Keratinocyte (primary cell): Measurements from ENCODE around the gene ATL2. TPM values are rescaled to one million over a fixed set of nuclear protein-coding genes. Genes with fewer than 3 reads are reported as not detected.

Source experiments
- DNase-seq: peaks from one replicate; pipeline ENCODE4 v3.0.0-alpha.2; 2011; ENCODE audit warnings: low read depth, missing footprints, low spot score
- FAIRE-seq: peaks from 2 replicates; lab custom pipeline; 2011; peaks lifted over from hg19 to GRCh38; lab: Jason Lieb, UNC
- H2AFZ ChIP-seq: 2 replicates; pipeline ENCODE4 v1.6.0; 2012; ENCODE audit warnings: low read length, control low read depth, inconsistent platforms; ENCODE audit not compliant: control insufficient read depth
- H3K27ac ChIP-seq: 2 replicates; pipeline ENCODE4 v1.5.1; 2011; ENCODE audit warnings: low read length; ENCODE audit not compliant: control insufficient read depth, insufficient read depth
- H3K27me3 ChIP-seq: 3 replicates; pipeline ENCODE4 v1.6.0; 2011; ENCODE audit warnings: low read length; ENCODE audit not compliant: control insufficient read depth, insufficient read depth; ENCODE audit errors: extremely low read depth
- H3K36me3 ChIP-seq, 2 experiments: 2 replicates in 1 of 2; 3 replicates in 1 of 2; pipeline ENCODE4 v1.5.1; 2011; ENCODE audit warnings: low read length in 2 of 2, mild to moderate bottlenecking in 1 of 2; ENCODE audit not compliant: control insufficient read depth in 2 of 2, insufficient read depth in 2 of 2; ENCODE audit errors: extremely low read depth in 1 of 2
- H3K4me1 ChIP-seq: 3 replicates; pipeline ENCODE4 v1.5.1; 2011; ENCODE audit warnings: low read length; ENCODE audit not compliant: control insufficient read depth, insufficient read depth; ENCODE audit errors: extremely low read depth
- H3K4me2 ChIP-seq: 3 replicates; pipeline ENCODE4 v1.6.0; 2011; ENCODE audit warnings: low read depth, low read length; ENCODE audit not compliant: control insufficient read depth, insufficient read depth; ENCODE audit errors: extremely low read depth
- H3K4me3 ChIP-seq, 3 experiments: fragments of 200-600 bp in 1 of 3; sonication (generic) in 1 of 3; 2 replicates in 2 of 3; 3 replicates in 1 of 3; pipeline ENCODE4 v1.5.1; 2011 to 2016; ENCODE audit warnings: low read length in 3 of 3, mild to moderate bottlenecking in 3 of 3, control low read depth in 2 of 3, inconsistent platforms in 1 of 3, low read depth in 1 of 3, mixed read lengths in 1 of 3, mixed run types in 1 of 3, moderate library complexity in 1 of 3; ENCODE audit not compliant: control insufficient read depth in 2 of 3, insufficient read depth in 2 of 3; ENCODE audit errors: extremely low read depth in 1 of 3
- H3K79me2 ChIP-seq: 2 replicates; pipeline ENCODE4 v1.6.0; 2012; ENCODE audit warnings: low read length; ENCODE audit not compliant: control insufficient read depth, insufficient read depth
- H3K9ac ChIP-seq: 3 replicates; pipeline ENCODE4 v1.6.0; 2011; ENCODE audit warnings: low read length; ENCODE audit not compliant: control insufficient read depth, insufficient read depth; ENCODE audit errors: extremely low read depth
- H3K9me1 ChIP-seq: 3 replicates; pipeline ENCODE4 v1.6.0; 2011; ENCODE audit warnings: low read length; ENCODE audit not compliant: control insufficient read depth, insufficient read depth; ENCODE audit errors: extremely low read depth
- H3K9me3 ChIP-seq: 2 replicates; pipeline ENCODE4 v1.5.1; 2012; ENCODE audit warnings: low read depth, low read length; ENCODE audit not compliant: control insufficient read depth
- H4K20me1 ChIP-seq: 3 replicates; pipeline ENCODE4 v1.6.0; 2011; ENCODE audit warnings: low read length; ENCODE audit not compliant: control insufficient read depth, insufficient read depth; ENCODE audit errors: extremely low read depth
- EZH2 ChIP-seq: IDR thresholded peaks from one replicate; pipeline ENCODE4 v1.6.1; 2012; ENCODE audit warnings: inconsistent platforms, mild to moderate bottlenecking, low read length, moderate library complexity
- dilution Hi-C: fragments of 300-500 bp; cut with MboI; formaldehyde crosslinking; loops from one replicate; pipeline ENCODE4 v1.7.0; 2020; ENCODE audit warnings: low sequenced_read_pairs; ENCODE audit not compliant: extremely low pct_ligation_motif_present
- polyA plus RNA-seq, 5 experiments: library from polyadenylated mRNA; depleted of rRNA in 3 of 5; stranded (reverse) in 3 of 5; stranded (forward) in 1 of 5; unstranded in 1 of 5; fragments of >200 nt; gene quantifications; 1 replicate in 1 of 5; 2 replicates in 3 of 5; 3 replicates in 1 of 5; pipeline versions ENCODE4 v1.2.1 to v1.2.3, GENCODE V29; 2011 to 2012; ENCODE audit warnings: missing spikeins in 2 of 5, low read depth in 1 of 5, low replicate concordance in 1 of 5
- TF ChIP-seq, protein P1 (sequence below), 3 experiments: IDR thresholded peaks in 1 of 3; conservative IDR thresholded peaks in 1 of 3; optimal IDR thresholded peaks in 1 of 3; 2 replicates in 2 of 3; 3 replicates in 1 of 3; pipeline versions ENCODE3 to v1.5.1; 2011; ENCODE audit warnings: low read length in 3 of 3, mild to moderate bottlenecking in 3 of 3, moderate library complexity in 2 of 3, control low read depth in 1 of 3, inconsistent platforms in 1 of 3; ENCODE audit not compliant: insufficient read depth in 2 of 3; ENCODE audit errors: extremely low read depth in 1 of 3

Gene ATL2
- polyA plus RNA-seq, 1 donor (not counting 4 experiments of a cell fraction or from before 2014, with no cell fraction given): 83.2 TPM

DNA sequence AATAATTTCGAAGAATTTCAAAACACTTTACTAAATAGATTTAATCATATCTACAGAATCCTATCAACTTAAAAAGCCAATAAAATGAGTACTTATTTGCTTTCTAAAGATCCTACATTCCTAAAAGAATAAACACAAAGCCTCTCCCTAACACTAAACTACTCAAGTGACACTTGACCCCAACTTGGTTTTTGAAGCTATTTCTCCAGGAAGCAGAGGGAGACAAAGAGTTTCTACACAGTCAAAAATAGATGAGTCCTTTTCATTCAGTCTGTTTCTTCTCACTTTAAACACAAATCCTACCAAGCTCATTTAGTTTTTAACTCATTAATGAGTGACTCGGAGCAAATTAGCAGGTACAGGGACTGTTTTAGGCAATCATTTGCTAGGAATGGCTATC, 2.1 kb downstream of the ATL2 start:
- Histone ChIP-seq H3K4me2 (peak overlapping the region; percentile 91), H3K9ac (peak overlapping the region; percentile 96), H3K27me3 (no peaks in the 10 kb centered on the region), H3K4me1 (peaks cover 15% of the 10 kb centered on the region), H3K9me1 (no peaks in the 10 kb centered on the region), H3K79me2 (peaks cover 66% of the 10 kb centered on the region), H3K9me3 (no peaks in the 10 kb centered on the region), H2AFZ (no peak overlapping the region), H3K36me3 (peaks cover 0 to 5% of the 10 kb centered on the region in 2 experiments), H3K4me3 (peak overlapping the region; percentile 70 to 85 (median 83)), H3K27ac (peak overlapping the region; percentile 92), H4K20me1 (peaks cover 2% of the 10 kb centered on the region)
- TF ChIP-seq, protein P1, sequence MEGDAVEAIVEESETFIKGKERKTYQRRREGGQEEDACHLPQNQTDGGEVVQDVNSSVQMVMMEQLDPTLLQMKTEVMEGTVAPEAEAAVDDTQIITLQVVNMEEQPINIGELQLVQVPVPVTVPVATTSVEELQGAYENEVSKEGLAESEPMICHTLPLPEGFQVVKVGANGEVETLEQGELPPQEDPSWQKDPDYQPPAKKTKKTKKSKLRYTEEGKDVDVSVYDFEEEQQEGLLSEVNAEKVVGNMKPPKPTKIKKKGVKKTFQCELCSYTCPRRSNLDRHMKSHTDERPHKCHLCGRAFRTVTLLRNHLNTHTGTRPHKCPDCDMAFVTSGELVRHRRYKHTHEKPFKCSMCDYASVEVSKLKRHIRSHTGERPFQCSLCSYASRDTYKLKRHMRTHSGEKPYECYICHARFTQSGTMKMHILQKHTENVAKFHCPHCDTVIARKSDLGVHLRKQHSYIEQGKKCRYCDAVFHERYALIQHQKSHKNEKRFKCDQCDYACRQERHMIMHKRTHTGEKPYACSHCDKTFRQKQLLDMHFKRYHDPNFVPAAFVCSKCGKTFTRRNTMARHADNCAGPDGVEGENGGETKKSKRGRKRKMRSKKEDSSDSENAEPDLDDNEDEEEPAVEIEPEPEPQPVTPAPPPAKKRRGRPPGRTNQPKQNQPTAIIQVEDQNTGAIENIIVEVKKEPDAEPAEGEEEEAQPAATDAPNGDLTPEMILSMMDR (optimal IDR thresholded peaks at IDR 0.05 in 1 of 3, IDR thresholded peaks at IDR 0.05 in 1 of 3, conservative IDR thresholded peaks at IDR 0.05 in 1 of 3; ENCODE audit: extremely low read depth in 1 of 3, insufficient read depth in 2 of 3, low read length in 3 of 3): no peak
- no peak for TF ChIP-seq EZH2
- dilution Hi-C loops: no loop called here
- DNase-seq: no peak
- no peak for FAIRE-seq

DNA sequence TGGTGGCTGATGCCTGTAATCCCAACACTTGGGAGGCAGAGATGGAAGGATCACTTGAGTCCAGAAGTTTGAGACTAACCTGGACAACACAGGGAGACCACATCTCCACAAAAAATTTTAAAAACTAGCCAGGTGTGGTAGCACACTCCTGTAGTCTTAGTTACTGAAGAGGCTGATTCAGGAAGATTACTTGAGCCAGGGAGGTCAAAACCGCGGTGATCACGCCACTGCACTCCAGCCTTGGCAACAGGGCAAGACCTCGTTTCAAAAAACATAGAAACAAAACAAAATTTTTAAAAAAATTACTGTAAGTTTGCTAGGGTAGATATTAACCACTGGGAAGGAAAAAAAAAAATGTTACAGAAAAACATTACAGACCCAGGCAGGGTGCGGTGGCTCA, 5.8 kb downstream of the ATL2 start:
- H3K27me3 ChIP-seq: no peaks in the 10 kb centered on the region
- DNase-seq: no peak
- no peak for FAIRE-seq
- H3K9me1 ChIP-seq: no peaks in the 10 kb centered on the region
- no peak overlapping the region for H3K27ac ChIP-seq
- H3K4me3 ChIP-seq: no peak overlapping the region
- H3K4me1 ChIP-seq: peaks cover 10% of the 10 kb centered on the region
- H3K79me2 ChIP-seq: peaks cover 98% of the 10 kb centered on the region
- H3K36me3 ChIP-seq: peaks cover 0 to 5% of the 10 kb centered on the region in 2 experiments
- no peak overlapping the region for H2AFZ ChIP-seq
- no peak overlapping the region for H3K4me2 ChIP-seq
- peaks cover 2% of the 10 kb centered on the region for H4K20me1 ChIP-seq
- H3K9me3 ChIP-seq: no peaks in the 10 kb centered on the region
- TF ChIP-seq, protein P1 (optimal IDR thresholded peaks at IDR 0.05 in 1 of 3, IDR thresholded peaks at IDR 0.05 in 1 of 3, conservative IDR thresholded peaks at IDR 0.05 in 1 of 3; ENCODE audit: extremely low read depth in 1 of 3, insufficient read depth in 2 of 3, low read length in 3 of 3): no peak
- TF ChIP-seq EZH2: no peak
- dilution Hi-C loops: no loop called here
- H3K9ac ChIP-seq: no peak overlapping the region
